D721Med (cell line): ENCODE data around the gene TMBIM6.

ENCODE experiments used
- DNase-seq: peaks from one replicate; pipeline ENCODE4 v3.0.0; 2011; ENCODE audit warnings: low spot score; ENCODE audit not compliant: insufficient read length
- FAIRE-seq: peaks from 2 replicates; lab custom pipeline; 2011; peaks lifted over from hg19 to GRCh38; lab: Jason Lieb, UNC
- CTCF ChIP-seq: IDR thresholded peaks from 2 replicates; pipeline ENCODE4 v1.5.1; 2012; ENCODE audit warnings: mild to moderate bottlenecking, control low read depth; ENCODE audit not compliant: insufficient read depth; ENCODE audit errors: missing control alignments

Gene TMBIM6

GRCh38 chr12:49800421-49801140 is 59.2 kb downstream of the TMBIM6 start:
- no peak for FAIRE-seq
- TF ChIP-seq CTCF: no peak
- DNase-seq: no peak

- no peak for DNase-seq
- no peak for FAIRE-seq
- TF ChIP-seq CTCF: no peak
Measured at GRCh38 chr12:49801141-49802063, 60.0 kb downstream of the TMBIM6 start.

GRCh38 chr12:49803693-49804450 is 62.5 kb downstream of the TMBIM6 start:
- DNase-seq (no peak), FAIRE-seq (no peak)
- TF ChIP-seq CTCF: no peak

GRCh38 chr12:49804821-49805220 is 63.5 kb downstream of the TMBIM6 start:
- DNase-seq (no peak), FAIRE-seq (no peak)
- TF ChIP-seq CTCF: no peak

- no peak for TF ChIP-seq CTCF
- FAIRE-seq (no peak), DNase-seq (no peak)
Measured at GRCh38 chr12:49805409-49805808, 64.1 kb downstream of the TMBIM6 start.

GRCh38 chr12:49806321-49806813 is 65.0 kb downstream of the TMBIM6 start:
- DNase-seq (no peak), FAIRE-seq (no peak)
- no peak for TF ChIP-seq CTCF
